Measurements from ENCODE around the gene DDX54. TPM values are rescaled to one million over a fixed set of nuclear protein-coding genes. Genes with fewer than 3 reads are reported as not detected.

The DDX54 gene
- total and polyA plus RNA-seq, 4 donors = 12.6 to 70.8 (median 47.9) TPM

DNA sequence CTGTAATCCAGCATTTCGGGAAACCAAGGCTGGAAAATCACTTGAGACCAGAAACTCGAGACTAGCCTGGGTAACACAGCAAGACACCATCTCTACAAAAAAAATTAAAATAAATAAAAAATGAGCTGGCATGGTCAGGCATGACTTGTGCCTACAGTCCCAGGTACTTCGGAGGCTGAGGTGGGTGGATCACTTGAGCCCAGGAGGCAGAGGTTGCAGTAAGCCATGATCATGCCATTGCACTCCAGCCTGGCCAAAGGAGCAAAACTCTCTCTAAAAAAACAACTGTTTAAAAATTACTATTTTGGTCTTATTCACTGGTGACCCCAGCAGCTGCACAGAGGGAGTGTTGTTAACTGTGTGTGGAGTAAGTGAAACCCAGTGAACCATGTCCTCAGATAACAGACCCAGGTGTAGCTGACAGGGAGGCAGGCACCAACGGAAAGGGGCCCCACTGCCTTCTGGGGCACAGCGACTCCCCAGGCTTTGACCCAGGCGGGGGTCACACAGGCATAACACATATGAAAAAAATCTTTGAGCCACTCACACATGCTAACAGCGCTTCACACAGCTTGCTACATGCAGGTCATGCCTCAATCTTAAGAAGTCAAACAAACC is 12.1 kb downstream of the DDX54 start:
- peak in 1 of 2 donors; percentile 34 for DNase-seq
- intact Hi-C loops (cut with DNase I) = no loop called here
- WGBS, 2 donors = 88 to 90% methylated on average over 7 of the region's 7 CpGs
- Histone ChIP-seq H3K9me3 (ENCODE audit: control insufficient read depth, low read length) (no peaks in the 10 kb centered on the region), H3K27me3 (ENCODE audit: control insufficient read depth in 1 of 2, insufficient read depth in 2 of 2, low read length in 1 of 2) (no peaks in the 10 kb centered on the region), H3K27ac (ENCODE audit: low read depth in 1 of 2, low read length in 2 of 2) (no peak overlapping the region), H3K4me1 (ENCODE audit: control insufficient read depth in 1 of 2, insufficient read depth in 2 of 2, low read length in 2 of 2) (no peaks in the 10 kb centered on the region), H3K4me3 (ENCODE audit: low read length in 2 of 2) (no peak overlapping the region), H3K36me3 (ENCODE audit: control insufficient read depth in 1 of 2, insufficient read depth in 2 of 2, low read length in 1 of 2) (peaks cover 24 to 28% of the 10 kb centered on the region in 2 donors)
- no peak for ATAC-seq (ENCODE audit: low FRiP score)

DNA sequence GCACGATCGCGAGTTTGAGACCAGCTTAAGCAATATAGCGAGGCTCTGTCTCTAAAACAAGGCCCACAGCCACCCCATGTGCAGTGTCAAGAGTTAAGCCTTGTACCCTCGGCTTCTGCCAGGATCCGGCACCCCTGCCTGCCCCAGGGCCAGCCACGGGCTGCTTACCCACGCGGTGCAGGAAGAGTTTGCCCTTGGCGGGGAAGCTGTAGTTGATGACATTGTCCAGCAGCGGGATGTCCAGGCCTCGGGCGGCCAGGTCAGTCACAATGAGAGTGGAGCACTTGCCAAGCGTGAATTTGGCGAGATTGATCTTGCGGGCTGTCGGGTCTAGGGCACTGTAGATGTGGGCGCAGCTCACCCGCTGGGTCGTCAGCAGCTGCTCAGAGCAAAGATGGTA is 13.1 kb downstream of the DDX54 start:
- intact Hi-C loops (cut with DNase I) = no loop called here
- H3K9me3 ChIP-seq (ENCODE audit: control insufficient read depth, low read length) = no peaks in the 10 kb centered on the region
- no peak overlapping the region for H3K27ac ChIP-seq (ENCODE audit: low read depth in 1 of 2, low read length in 2 of 2)
- peaks cover 18 to 25% of the 10 kb centered on the region in 2 donors for H3K36me3 ChIP-seq (ENCODE audit: control insufficient read depth in 1 of 2, insufficient read depth in 2 of 2, low read length in 1 of 2)
- H3K27me3 ChIP-seq (ENCODE audit: control insufficient read depth in 1 of 2, insufficient read depth in 2 of 2, low read length in 1 of 2) = no peaks in the 10 kb centered on the region
- H3K4me3 ChIP-seq (ENCODE audit: low read length in 2 of 2) = no peak overlapping the region
- DNase-seq (no peak), ATAC-seq (ENCODE audit: low FRiP score) (no peak)
- no peaks in the 10 kb centered on the region for H3K4me1 ChIP-seq (ENCODE audit: control insufficient read depth in 1 of 2, insufficient read depth in 2 of 2, low read length in 2 of 2)
- 96% methylated on average over 20 of the region's 20 CpGs for WGBS, 2 donors

DNA sequence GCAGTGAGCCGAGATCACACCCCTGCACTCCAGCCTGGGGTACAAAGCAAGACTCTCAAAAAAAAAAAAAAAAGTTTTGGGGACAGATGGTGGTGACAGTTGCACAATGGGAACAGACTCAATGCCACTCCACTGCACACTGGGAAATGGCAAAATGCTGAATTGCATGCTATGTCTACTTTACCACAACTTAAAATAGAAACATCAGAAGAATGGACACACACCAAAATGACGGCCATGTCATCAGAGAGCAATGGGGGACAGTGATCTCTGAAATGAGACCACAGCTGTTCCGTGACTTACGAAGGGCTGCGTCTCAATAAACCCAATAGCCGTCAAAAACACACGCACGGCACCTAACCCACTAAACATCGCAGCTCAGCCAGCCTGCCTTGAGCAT is 13.7 kb downstream of the DDX54 start:
- Histone ChIP-seq H3K4me1 (ENCODE audit: control insufficient read depth in 1 of 2, insufficient read depth in 2 of 2, low read length in 2 of 2) (no peaks in the 10 kb centered on the region), H3K9me3 (ENCODE audit: control insufficient read depth, low read length) (no peaks in the 10 kb centered on the region), H3K4me3 (ENCODE audit: low read length in 2 of 2) (no peak overlapping the region), H3K36me3 (ENCODE audit: control insufficient read depth in 1 of 2, insufficient read depth in 2 of 2, low read length in 1 of 2) (peaks cover 15 to 19% of the 10 kb centered on the region in 2 donors), H3K27me3 (ENCODE audit: control insufficient read depth in 1 of 2, insufficient read depth in 2 of 2, low read length in 1 of 2) (no peaks in the 10 kb centered on the region), H3K27ac (ENCODE audit: low read depth in 1 of 2, low read length in 2 of 2) (no peak overlapping the region)
- intact Hi-C loops (cut with DNase I) = no loop called here
- 95% methylated on average over 9 of the region's 9 CpGs for WGBS, 2 donors
- no peak for ATAC-seq (ENCODE audit: low FRiP score)
- no peak for DNase-seq

DNA sequence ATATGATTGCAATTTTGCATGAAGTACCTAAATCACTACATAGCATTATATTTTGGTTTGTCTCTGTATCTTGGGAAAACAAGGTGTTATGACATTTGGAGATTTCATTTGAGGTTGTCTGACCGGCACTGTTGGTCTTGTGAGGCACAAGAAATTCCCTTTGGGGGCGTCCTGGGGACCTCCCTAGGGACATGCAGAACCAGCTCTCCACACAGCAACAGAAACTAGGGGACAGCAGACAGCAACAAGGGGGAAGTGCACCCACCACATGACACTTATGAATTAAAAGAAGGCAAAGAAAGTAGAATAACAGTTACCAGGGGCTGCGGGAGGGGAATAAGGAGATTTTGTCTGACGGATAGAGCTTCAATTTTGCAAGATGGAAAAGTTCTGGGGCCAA is 14.4 kb downstream of the DDX54 start:
- Histone ChIP-seq H3K4me1 (ENCODE audit: control insufficient read depth in 1 of 2, insufficient read depth in 2 of 2, low read length in 2 of 2) (no peaks in the 10 kb centered on the region), H3K4me3 (ENCODE audit: low read length in 2 of 2) (no peak overlapping the region), H3K27me3 (ENCODE audit: control insufficient read depth in 1 of 2, insufficient read depth in 2 of 2, low read length in 1 of 2) (no peaks in the 10 kb centered on the region), H3K27ac (ENCODE audit: low read depth in 1 of 2, low read length in 2 of 2) (no peak overlapping the region), H3K36me3 (ENCODE audit: control insufficient read depth in 1 of 2, insufficient read depth in 2 of 2, low read length in 1 of 2) (peaks cover 15 to 18% of the 10 kb centered on the region in 2 donors), H3K9me3 (ENCODE audit: control insufficient read depth, low read length) (no peaks in the 10 kb centered on the region)
- ATAC-seq (ENCODE audit: low FRiP score) (no peak), DNase-seq (no peak)
- intact Hi-C loops (cut with DNase I) = no loop called here
- 94% methylated on average over 4 of the region's 4 CpGs for WGBS, 2 donors

DNA sequence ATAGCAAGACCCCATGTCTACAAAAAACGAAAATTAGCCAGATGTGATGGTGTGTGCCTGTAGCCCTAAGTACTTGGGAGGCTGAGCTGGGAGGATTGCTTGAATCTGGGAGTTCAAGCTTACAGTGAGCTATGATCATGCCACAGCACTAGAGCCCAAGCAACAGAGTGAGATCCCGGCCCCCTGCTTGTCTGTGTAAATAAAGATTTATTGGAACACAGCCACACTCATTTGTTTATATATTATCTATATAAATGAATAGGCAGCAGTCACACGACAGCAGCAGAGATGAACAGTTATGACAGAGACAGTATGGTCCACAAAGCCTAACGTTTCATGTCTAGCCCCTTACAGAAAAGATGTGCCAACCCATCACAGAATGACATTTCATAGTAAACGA is 14.8 kb downstream of the DDX54 start:
- no peak overlapping the region for H3K27ac ChIP-seq (ENCODE audit: low read depth in 1 of 2, low read length in 2 of 2)
- intact Hi-C loops (cut with DNase I) = no loop called here
- ATAC-seq (ENCODE audit: low FRiP score) (no peak), DNase-seq (no peak)
- WGBS, 2 donors = 89 to 90% methylated on average over 5 of the region's 5 CpGs
- H3K9me3 ChIP-seq (ENCODE audit: control insufficient read depth, low read length) = no peaks in the 10 kb centered on the region
- H3K27me3 ChIP-seq (ENCODE audit: control insufficient read depth in 1 of 2, insufficient read depth in 2 of 2, low read length in 1 of 2) = no peaks in the 10 kb centered on the region
- no peaks in the 10 kb centered on the region for H3K4me1 ChIP-seq (ENCODE audit: control insufficient read depth in 1 of 2, insufficient read depth in 2 of 2, low read length in 2 of 2)
- no peak overlapping the region for H3K4me3 ChIP-seq (ENCODE audit: low read length in 2 of 2)
- H3K36me3 ChIP-seq (ENCODE audit: control insufficient read depth in 1 of 2, insufficient read depth in 2 of 2, low read length in 1 of 2) = peaks cover 15 to 23% of the 10 kb centered on the region in 2 donors

DNA sequence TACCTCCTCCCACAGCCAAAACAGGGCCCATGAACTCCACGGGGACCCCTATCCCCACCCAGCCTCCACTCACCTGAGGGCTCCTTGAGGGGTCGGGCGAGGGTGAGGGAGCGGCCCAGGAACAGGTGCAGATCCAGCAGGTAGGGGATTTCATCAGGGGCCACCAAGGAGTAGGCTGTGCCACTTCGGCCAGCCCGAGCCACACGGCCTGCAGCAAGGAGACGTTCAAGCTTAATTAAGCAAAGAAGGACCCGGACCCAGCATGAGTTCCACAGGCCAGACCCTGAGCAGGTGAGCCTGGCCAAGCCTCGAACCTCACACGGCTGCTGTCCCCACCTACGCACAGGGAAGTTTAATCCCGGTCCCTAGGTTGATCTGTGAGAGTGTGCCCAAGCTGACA is 15.6 kb downstream of the DDX54 start:
- peaks cover 15 to 28% of the 10 kb centered on the region in 2 donors for H3K36me3 ChIP-seq (ENCODE audit: control insufficient read depth in 1 of 2, insufficient read depth in 2 of 2, low read length in 1 of 2)
- no peak overlapping the region for H3K4me3 ChIP-seq (ENCODE audit: low read length in 2 of 2)
- no peaks in the 10 kb centered on the region for H3K4me1 ChIP-seq (ENCODE audit: control insufficient read depth in 1 of 2, insufficient read depth in 2 of 2, low read length in 2 of 2)
- WGBS, 2 donors = 92 to 94% methylated on average over 13 of the region's 13 CpGs
- H3K27me3 ChIP-seq (ENCODE audit: control insufficient read depth in 1 of 2, insufficient read depth in 2 of 2, low read length in 1 of 2) = no peaks in the 10 kb centered on the region
- no peak overlapping the region for H3K27ac ChIP-seq (ENCODE audit: low read depth in 1 of 2, low read length in 2 of 2)
- no peaks in the 10 kb centered on the region for H3K9me3 ChIP-seq (ENCODE audit: control insufficient read depth, low read length)
- ATAC-seq (ENCODE audit: low FRiP score) = no peak
- DNase-seq = peak in 1 of 2 donors; percentile 36
- intact Hi-C loops (cut with DNase I) = no loop called here

DNA sequence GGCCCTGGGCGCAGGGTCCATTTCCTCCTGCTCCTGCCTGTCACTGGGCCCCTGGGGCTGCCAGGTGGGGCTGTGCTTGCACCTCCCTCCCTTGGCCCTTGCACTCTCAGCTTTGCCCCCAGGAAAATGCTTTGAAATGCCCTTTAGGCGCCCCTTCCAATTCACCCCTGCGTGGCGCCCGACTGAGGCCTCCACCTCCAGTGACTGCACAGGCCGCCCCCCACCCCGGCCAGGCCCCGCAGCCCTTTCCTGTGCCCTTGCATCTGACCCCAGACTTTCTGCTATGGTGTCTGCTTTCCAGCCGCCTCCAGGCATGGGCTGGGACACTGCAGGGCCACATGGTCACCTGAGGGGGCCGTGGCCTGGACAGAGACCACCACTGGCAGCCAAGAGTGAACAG is 17.4 kb downstream of the DDX54 start:
- H3K36me3 ChIP-seq (ENCODE audit: control insufficient read depth in 1 of 2, insufficient read depth in 2 of 2, low read length in 1 of 2) = peaks cover 14 to 30% of the 10 kb centered on the region in 2 donors
- ATAC-seq (ENCODE audit: low FRiP score) (no peak), DNase-seq (no peak)
- intact Hi-C loops (cut with DNase I) = no loop called here
- WGBS, 2 donors = 93% methylated on average over 10 of the region's 10 CpGs
- no peaks in the 10 kb centered on the region for H3K4me1 ChIP-seq (ENCODE audit: control insufficient read depth in 1 of 2, insufficient read depth in 2 of 2, low read length in 2 of 2)
- no peak overlapping the region for H3K4me3 ChIP-seq (ENCODE audit: low read length in 2 of 2)
- H3K9me3 ChIP-seq (ENCODE audit: control insufficient read depth, low read length) = no peaks in the 10 kb centered on the region
- no peak overlapping the region for H3K27ac ChIP-seq (ENCODE audit: low read depth in 1 of 2, low read length in 2 of 2)
- H3K27me3 ChIP-seq (ENCODE audit: control insufficient read depth in 1 of 2, insufficient read depth in 2 of 2, low read length in 1 of 2) = no peaks in the 10 kb centered on the region

DNA sequence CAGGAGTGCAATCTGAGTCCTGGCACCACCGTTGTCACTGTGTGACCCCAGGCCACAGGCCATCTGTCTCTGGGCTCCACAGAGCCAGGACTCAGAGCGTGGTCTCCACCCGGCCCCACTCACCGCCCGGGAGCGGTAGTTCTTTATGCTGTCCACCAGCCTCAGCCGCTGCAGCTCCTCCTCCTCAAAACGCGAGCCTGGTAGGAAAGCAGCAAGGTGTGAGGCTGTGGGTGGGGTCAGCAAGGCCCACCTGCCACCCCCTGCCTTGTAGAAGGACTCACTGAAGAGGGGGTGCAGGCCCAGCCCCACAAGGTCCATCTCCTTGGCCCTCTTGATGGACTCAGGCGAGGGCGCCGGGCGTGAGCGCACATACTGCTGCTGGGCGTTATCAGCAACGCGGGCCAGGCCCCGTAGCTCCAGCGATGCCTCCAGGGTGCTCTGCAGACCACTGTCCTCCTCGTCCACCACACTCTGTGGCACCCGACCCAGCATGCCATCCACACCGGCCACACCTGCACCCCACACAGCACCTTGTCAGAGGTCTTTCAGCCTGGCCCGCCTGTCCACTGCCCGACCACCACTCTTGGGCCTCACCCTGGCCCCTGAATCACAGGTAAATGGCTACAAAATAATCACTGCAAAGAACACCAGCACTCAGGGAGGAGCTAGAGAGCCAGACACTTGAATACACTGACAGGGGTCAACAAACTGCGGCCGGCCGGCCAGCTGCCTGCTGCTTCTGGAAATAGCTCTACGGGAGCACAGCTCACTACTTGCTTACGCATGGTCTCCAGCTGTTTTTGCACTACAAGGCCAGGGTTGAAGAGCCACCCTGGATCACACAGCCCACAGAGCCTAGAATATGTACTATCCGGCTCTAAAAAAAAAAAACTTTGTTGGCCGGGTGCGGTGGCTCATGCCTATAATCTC is 19.5 kb downstream of the DDX54 start:
- ATAC-seq (ENCODE audit: low FRiP score) (no peak), DNase-seq (no peak)
- Histone ChIP-seq H3K4me1 (ENCODE audit: control insufficient read depth in 1 of 2, insufficient read depth in 2 of 2, low read length in 2 of 2) (no peaks in the 10 kb centered on the region), H3K4me3 (ENCODE audit: low read length in 2 of 2) (no peak overlapping the region), H3K27me3 (ENCODE audit: control insufficient read depth in 1 of 2, insufficient read depth in 2 of 2, low read length in 1 of 2) (no peaks in the 10 kb centered on the region), H3K27ac (ENCODE audit: low read depth in 1 of 2, low read length in 2 of 2) (no peak overlapping the region), H3K36me3 (ENCODE audit: control insufficient read depth in 1 of 2, insufficient read depth in 2 of 2, low read length in 1 of 2) (peaks cover 8 to 29% of the 10 kb centered on the region in 2 donors), H3K9me3 (ENCODE audit: control insufficient read depth, low read length) (no peaks in the 10 kb centered on the region)
- WGBS, 2 donors = 93 to 94% methylated on average over 32 of the region's 32 CpGs
- intact Hi-C loops (cut with DNase I) = no loop called here

DNA sequence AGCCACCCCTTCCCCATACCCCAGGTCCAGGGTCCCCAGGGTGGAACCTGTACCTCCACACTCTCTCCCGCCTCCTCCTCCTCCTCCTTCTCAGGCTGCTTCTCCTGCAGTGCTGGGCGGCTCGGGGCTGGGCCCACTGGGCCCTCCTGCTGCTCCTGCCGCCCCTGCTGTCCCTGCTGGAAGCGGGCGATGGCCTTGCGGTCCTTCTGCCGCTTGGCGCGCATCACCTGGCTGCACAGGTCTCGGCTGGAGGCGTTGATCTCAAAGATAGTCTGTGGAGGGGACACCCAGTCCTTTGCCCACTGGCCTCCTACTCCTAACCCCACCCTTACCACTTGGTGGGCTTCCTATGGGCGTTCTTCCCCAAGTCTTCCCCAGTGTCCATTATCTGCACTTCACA is 21.3 kb downstream of the DDX54 start:
- 96 to 98% methylated on average over 13 of the region's 13 CpGs for WGBS, 2 donors
- Histone ChIP-seq H3K27me3 (ENCODE audit: control insufficient read depth in 1 of 2, insufficient read depth in 2 of 2, low read length in 1 of 2) (no peaks in the 10 kb centered on the region), H3K4me3 (ENCODE audit: low read length in 2 of 2) (no peak overlapping the region), H3K4me1 (ENCODE audit: control insufficient read depth in 1 of 2, insufficient read depth in 2 of 2, low read length in 2 of 2) (no peaks in the 10 kb centered on the region), H3K36me3 (ENCODE audit: control insufficient read depth in 1 of 2, insufficient read depth in 2 of 2, low read length in 1 of 2) (peaks cover 6 to 29% of the 10 kb centered on the region in 2 donors), H3K9me3 (ENCODE audit: control insufficient read depth, low read length) (no peaks in the 10 kb centered on the region), H3K27ac (ENCODE audit: low read depth in 1 of 2, low read length in 2 of 2) (no peak overlapping the region)
- intact Hi-C loops (cut with DNase I) = no loop called here
- no peak for DNase-seq
- no peak for ATAC-seq (ENCODE audit: low FRiP score)

Measured in aorta (tissue), 5 donors.